Activated naive CD8-positive, alpha-beta T cell treated with anti-CD3 and anti-CD28 coated beads, Interleukin-2, amount 10 ng/mL, durations not matched to agents 7 days and 5 days (primary cell): ENCODE results near the gene RELB. TPM values are rescaled to one million over a fixed set of nuclear protein-coding genes. Genes with fewer than 3 reads are reported as not detected.

ENCODE experiments used
- ATAC-seq: fragments of 150-1000 bp; cut with Tn5 transposase; one replicate; pipeline ENCODE4 v1.10.0; 2021; ENCODE audit warnings: low read depth, moderate library complexity
- POLR2A ChIA-PET: fragments of 350-600 bp; sonication (Branson Sonifier 250); formaldehyde crosslinking; loops from one replicate; lab custom pipeline; 2021; ENCODE audit warnings: antibody characterized with exemption; lab: Charles Lee
- DNase-seq: peaks from one replicate; pipeline ENCODE4 v3.0.0; 2021
- H3K27ac Mint-ChIP-seq: one replicate; pipeline ENCODE4 v1.8.0; 2022; ENCODE audit warnings: mild to moderate bottlenecking, mixed read lengths
- H3K27me3 Mint-ChIP-seq: one replicate; pipeline ENCODE4 v1.8.0; 2022; ENCODE audit warnings: mild to moderate bottlenecking, moderate library complexity, mixed read lengths
- H3K36me3 Mint-ChIP-seq: one replicate; pipeline ENCODE4 v1.8.0; 2021; ENCODE audit warnings: mild to moderate bottlenecking, mixed read lengths
- H3K4me1 Mint-ChIP-seq: one replicate; pipeline ENCODE4 v1.8.0; 2021; ENCODE audit warnings: mixed read lengths
- H3K4me3 Mint-ChIP-seq: one replicate; pipeline ENCODE4 v1.8.0; 2022; ENCODE audit warnings: mild to moderate bottlenecking, moderate library complexity, mixed read lengths
- H3K9me3 Mint-ChIP-seq: one replicate; pipeline ENCODE4 v1.8.0; 2021; ENCODE audit warnings: mixed read lengths
- total RNA-seq, 2 experiments: library from RNA; stranded (reverse); gene quantifications; one replicate each; pipeline ENCODE4 v1.2.3, GENCODE V29; 2021

RELB gene
- 10 to 100 TPM; 20.8 to 24.2 TPM for total RNA-seq

DNA sequence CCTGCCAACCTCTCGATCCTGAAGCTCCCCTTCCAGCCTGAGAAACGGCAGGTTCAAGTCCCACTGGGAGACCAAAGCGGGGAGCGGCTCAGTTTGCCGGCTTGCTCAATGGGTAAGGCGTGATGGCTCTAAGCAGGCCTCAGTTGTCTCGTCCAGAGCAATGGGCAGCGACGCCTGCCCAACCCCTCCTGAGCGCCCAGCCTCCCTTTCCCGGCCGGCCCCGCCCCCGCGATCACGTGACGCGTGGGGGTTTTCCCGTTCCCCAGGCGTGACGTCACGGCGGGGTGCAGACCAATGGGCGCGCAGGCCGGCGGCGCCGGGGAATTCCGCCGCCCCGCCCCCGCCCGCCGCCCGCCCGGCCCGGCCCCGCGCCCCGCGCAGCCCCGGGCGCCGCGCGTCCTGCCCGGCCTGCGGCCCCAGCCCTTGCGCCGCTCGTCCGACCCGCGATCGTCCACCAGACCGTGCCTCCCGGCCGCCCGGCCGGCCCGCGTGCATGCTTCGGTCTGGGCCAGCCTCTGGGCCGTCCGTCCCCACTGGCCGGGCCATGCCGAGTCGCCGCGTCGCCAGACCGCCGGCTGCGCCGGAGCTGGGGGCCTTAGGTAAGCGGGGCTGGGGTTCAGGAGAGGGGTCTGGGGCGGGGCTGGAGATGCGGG is at the start of gene RELB:
RELB (plus strand) TSS at position 378 of the 653 bp plus-strand sequence; CDS start at position 494, 116 bp downstream.
- Mint-ChIP-seq H3K27me3 (peaks cover 2% of the 10 kb centered on the region), H3K4me3 (peak within 1 kb of the TSS; percentile 96), H3K9me3 (no peaks in the 10 kb centered on the region), H3K4me1 (peaks cover 5% of the 10 kb centered on the region), H3K36me3 (peaks cover 1% of the 10 kb centered on the region), H3K27ac (peak within 1 kb of the TSS; percentile 99)
- POLR2A ChIA-PET, result interaction anchor here (0.7 to 2.3 kb wide), 6 partner anchors 38 to 682 kb away, joined by 3 to 16 read pairs (median 5); partner anchors contain the start of genes BLOC1S3, CLASRP, CLPTM1 and TRAPPC6A
- DNase-seq (peak; percentile 99), ATAC-seq (peak; percentile 67)

- H3K9me3 Mint-ChIP-seq, result no peaks in the 10 kb centered on the region
- H3K4me1 Mint-ChIP-seq, result peaks cover 30% of the 10 kb centered on the region
- peak overlapping the region; percentile 98 for H3K27ac Mint-ChIP-seq
- H3K4me3 Mint-ChIP-seq, result peak overlapping the region; percentile 92
- DNase-seq (no peak), ATAC-seq (peak; percentile 4)
- POLR2A ChIA-PET, result interaction anchor here (0.6 to 1.5 kb wide), 6 partner anchors 47 to 224 kb away, joined by 3 to 6 read pairs (median 4); partner anchors contain the start of genes BLOC1S3, CLASRP and TRAPPC6A
- H3K27me3 Mint-ChIP-seq, result no peaks in the 10 kb centered on the region
- H3K36me3 Mint-ChIP-seq, result no peaks in the 10 kb centered on the region
These were observed 47.0 kb upstream of the RELB start for GRCh38 chr19:44954278-44954648.

GRCh38 chr19:44954649-44955504 is 46.4 kb upstream of the RELB start, which contains the start of gene CLPTM1:
Gene CLPTM1 (plus strand): TSS chr19:44955380. CDS start chr19:44955396, 16 bp downstream.
- peak within 1 kb of the TSS; percentile 94 for H3K4me3 Mint-ChIP-seq
- H3K36me3 Mint-ChIP-seq, result peaks cover 1% of the 10 kb centered on the region
- no peaks in the 10 kb centered on the region for H3K9me3 Mint-ChIP-seq
- POLR2A ChIA-PET, result interaction anchor here (0.6 to 1.5 kb wide), 7 partner anchors 8 to 224 kb away, joined by 3 to 6 read pairs (median 4); partner anchors contain the start of genes BLOC1S3, CLASRP and TRAPPC6A
- ATAC-seq, result peak; percentile 89
- peaks cover 34% of the 10 kb centered on the region for H3K4me1 Mint-ChIP-seq
- H3K27me3 Mint-ChIP-seq, result no peaks in the 10 kb centered on the region
- peak; percentile 93 for DNase-seq
- peak within 1 kb of the TSS; percentile 98 for H3K27ac Mint-ChIP-seq

- POLR2A ChIA-PET, result interaction anchor here (0.5 kb wide), 1 partner anchor 57 kb away, joined by 3 read pairs; no protein-coding TSS in a partner anchor
- Mint-ChIP-seq H3K4me1 (peaks cover 34% of the 10 kb centered on the region), H3K9me3 (no peaks in the 10 kb centered on the region), H3K36me3 (peaks cover 1% of the 10 kb centered on the region), H3K27ac (peak overlapping the region; percentile 85), H3K27me3 (no peaks in the 10 kb centered on the region), H3K4me3 (peak overlapping the region; percentile 94)
- ATAC-seq (peak; percentile 21), DNase-seq (no peak)
These were observed 45.5 kb upstream of the RELB start for GRCh38 chr19:44955505-44956439.

GRCh38 chr19:44957526-44957925 is 43.7 kb upstream of the RELB start:
- ATAC-seq, result no peak
- POLR2A ChIA-PET, result no interaction called here
- H3K9me3 Mint-ChIP-seq, result no peaks in the 10 kb centered on the region
- H3K36me3 Mint-ChIP-seq, result peaks cover 6% of the 10 kb centered on the region
- no peaks in the 10 kb centered on the region for H3K27me3 Mint-ChIP-seq
- DNase-seq, result no peak
- no peak overlapping the region for H3K4me3 Mint-ChIP-seq
- H3K4me1 Mint-ChIP-seq, result peaks cover 35% of the 10 kb centered on the region
- H3K27ac Mint-ChIP-seq, result no peak overlapping the region

GRCh38 chr19:44958090-44958489 is 43.2 kb upstream of the RELB start:
- Mint-ChIP-seq H3K27me3 (no peaks in the 10 kb centered on the region), H3K36me3 (peaks cover 8% of the 10 kb centered on the region), H3K4me3 (peak overlapping the region; percentile 7), H3K4me1 (peaks cover 35% of the 10 kb centered on the region), H3K27ac (no peak overlapping the region), H3K9me3 (no peaks in the 10 kb centered on the region)
- POLR2A ChIA-PET, result interaction anchor here (0.6 kb wide), 1 partner anchor 20 kb away, joined by 3 read pairs; no protein-coding TSS in a partner anchor
- ATAC-seq (no peak), DNase-seq (no peak)

GRCh38 chr19:44959691-44960090 is 41.6 kb upstream of the RELB start:
- peaks cover 30% of the 10 kb centered on the region for H3K4me1 Mint-ChIP-seq
- no peaks in the 10 kb centered on the region for H3K9me3 Mint-ChIP-seq
- H3K27ac Mint-ChIP-seq, result peak overlapping the region; percentile 36
- POLR2A ChIA-PET, result no interaction called here
- no peak overlapping the region for H3K4me3 Mint-ChIP-seq
- no peaks in the 10 kb centered on the region for H3K27me3 Mint-ChIP-seq
- DNase-seq, result no peak
- no peak for ATAC-seq
- H3K36me3 Mint-ChIP-seq, result peaks cover 14% of the 10 kb centered on the region

- DNase-seq (no peak), ATAC-seq (no peak)
- Mint-ChIP-seq H3K4me3 (no peak overlapping the region), H3K9me3 (no peaks in the 10 kb centered on the region), H3K27ac (no peak overlapping the region), H3K36me3 (peaks cover 16% of the 10 kb centered on the region), H3K27me3 (no peaks in the 10 kb centered on the region), H3K4me1 (peaks cover 26% of the 10 kb centered on the region)
- POLR2A ChIA-PET, result no interaction called here
These were observed 40.1 kb upstream of the RELB start for GRCh38 chr19:44960906-44961728.

DNA sequence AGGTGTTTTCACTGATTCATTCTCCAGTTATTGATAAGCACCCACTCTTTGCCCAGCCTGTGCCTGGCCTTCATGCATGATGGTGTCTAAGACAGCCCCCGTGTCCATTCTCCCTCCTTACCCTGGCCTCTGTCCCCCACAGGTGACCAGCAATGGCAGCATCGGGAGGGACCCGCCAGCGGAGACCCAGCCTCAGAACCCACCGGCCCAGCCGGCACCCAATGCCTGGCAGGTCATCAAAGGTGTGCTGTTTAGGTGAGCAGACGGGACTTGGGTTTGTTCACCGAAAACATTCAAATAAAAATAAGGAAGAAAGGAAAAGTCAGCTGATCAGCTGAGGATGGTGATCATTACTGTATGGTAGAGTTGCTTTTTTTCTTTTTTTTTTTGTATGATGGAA is 39.4 kb upstream of the RELB start:
- H3K4me1 Mint-ChIP-seq, result peaks cover 19% of the 10 kb centered on the region
- H3K27ac Mint-ChIP-seq, result no peak overlapping the region

DNA sequence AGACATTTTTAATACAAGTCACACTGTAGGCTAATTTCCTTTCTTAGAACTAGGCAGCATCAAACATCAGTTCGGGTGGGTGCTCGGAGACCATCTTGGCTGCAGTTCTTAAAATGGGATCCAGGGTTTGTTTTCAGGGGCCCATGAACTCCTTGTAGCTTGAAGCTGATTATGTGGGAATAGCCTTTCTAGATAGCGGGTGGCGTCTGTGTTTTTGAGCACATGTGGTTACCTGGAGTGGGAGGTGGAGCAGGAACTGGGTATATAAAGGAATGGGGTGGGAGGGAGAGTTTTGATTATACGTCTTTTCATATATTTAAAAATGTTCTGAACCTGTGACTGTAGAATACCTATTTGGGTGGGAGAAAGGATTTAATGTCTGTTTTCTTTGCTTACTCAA is 33.1 kb upstream of the RELB start:
- Mint-ChIP-seq H3K36me3 (peaks cover 11% of the 10 kb centered on the region), H3K27ac (no peak overlapping the region), H3K27me3 (no peaks in the 10 kb centered on the region), H3K9me3 (no peaks in the 10 kb centered on the region), H3K4me3 (no peak overlapping the region), H3K4me1 (peaks cover 3% of the 10 kb centered on the region)
- POLR2A ChIA-PET, result interaction anchor here (0.5 kb wide), 1 partner anchor 240 kb away, joined by 3 read pairs; no protein-coding TSS in a partner anchor
- DNase-seq (no peak), ATAC-seq (no peak)

More for the DNA sequence above, 39.4 kb upstream of the RELB start:
- POLR2A ChIA-PET, result no interaction called here
- Mint-ChIP-seq H3K27me3 (no peaks in the 10 kb centered on the region), H3K9me3 (no peaks in the 10 kb centered on the region), H3K4me3 (no peak overlapping the region), H3K36me3 (peaks cover 17% of the 10 kb centered on the region)
- DNase-seq (no peak), ATAC-seq (no peak)

- H3K36me3 Mint-ChIP-seq, result peaks cover 10% of the 10 kb centered on the region
- DNase-seq, result no peak
- peaks cover 3% of the 10 kb centered on the region for H3K4me1 Mint-ChIP-seq
- H3K27ac Mint-ChIP-seq, result no peak overlapping the region
- H3K4me3 Mint-ChIP-seq, result no peak overlapping the region
- no peaks in the 10 kb centered on the region for H3K9me3 Mint-ChIP-seq
- POLR2A ChIA-PET, result interaction anchor here (0.5 kb wide), 1 partner anchor 239 kb away, joined by 3 read pairs; no protein-coding TSS in a partner anchor
- ATAC-seq, result no peak
- H3K27me3 Mint-ChIP-seq, result no peaks in the 10 kb centered on the region
These were observed 32.6 kb upstream of the RELB start for GRCh38 chr19:44968670-44969069.

DNA sequence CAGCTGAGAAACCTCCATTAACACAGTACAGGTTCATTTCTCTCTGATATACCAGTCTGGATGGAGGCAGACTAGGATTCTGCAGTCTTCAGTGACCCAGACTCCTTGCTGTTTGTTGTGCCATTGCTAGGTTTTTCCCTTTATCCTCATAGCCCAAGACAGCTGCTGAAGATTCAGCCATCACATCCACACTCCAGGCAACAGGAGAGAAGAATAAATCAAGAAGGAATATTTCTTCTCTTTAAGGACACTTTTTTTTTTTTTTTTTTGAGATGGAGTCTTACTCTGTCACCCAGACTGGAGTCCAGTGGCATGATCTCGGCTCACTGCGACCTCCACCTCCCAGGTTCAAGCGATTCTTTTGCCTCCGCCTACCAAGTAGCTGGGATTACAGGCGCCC is 31.8 kb upstream of the RELB start:
- no peak for ATAC-seq
- DNase-seq, result no peak
- POLR2A ChIA-PET, result no interaction called here
- Mint-ChIP-seq H3K27ac (no peak overlapping the region), H3K4me3 (no peak overlapping the region), H3K9me3 (no peaks in the 10 kb centered on the region), H3K4me1 (peaks cover 3% of the 10 kb centered on the region), H3K27me3 (no peaks in the 10 kb centered on the region), H3K36me3 (peaks cover 10% of the 10 kb centered on the region)
